H9 (cell line): ENCODE results near the gene FXYD3. TPM values are rescaled to one million over a fixed set of nuclear protein-coding genes. Genes with fewer than 3 reads are reported as not detected.

Experiments used
- DNase-seq: peaks from one replicate; pipeline ENCODE4 v3.0.0-alpha.2; 2017
- H2AFZ ChIP-seq: one replicate; pipeline ENCODE4 v1.6.1; 2013; ENCODE audit warnings: mild to moderate bottlenecking, low read length, control low read depth, moderate library complexity
- H2AK5ac ChIP-seq: 2 replicates; pipeline ENCODE4 v1.6.1; 2013; ENCODE audit warnings: low read length, control low read depth, mixed read lengths; ENCODE audit not compliant: insufficient read length
- H2BK120ac ChIP-seq: one replicate; pipeline ENCODE4 v1.6.1; 2013; ENCODE audit warnings: low read depth, mild to moderate bottlenecking, low read length, control low read depth, inconsistent platforms; ENCODE audit not compliant: poor library complexity, severe bottlenecking
- H2BK12ac ChIP-seq: 2 replicates; pipeline ENCODE4 v1.6.1; 2013; ENCODE audit warnings: low read length, control low read depth, mixed read lengths, low read depth; ENCODE audit not compliant: insufficient read length
- H2BK15ac ChIP-seq: 2 replicates; pipeline ENCODE4 v1.6.1; 2013; ENCODE audit warnings: low read depth, low read length, control low read depth
- H2BK20ac ChIP-seq: one replicate; pipeline ENCODE4 v1.6.1; 2013; ENCODE audit warnings: low read depth, mild to moderate bottlenecking, low read length, control low read depth, inconsistent platforms; ENCODE audit not compliant: poor library complexity, severe bottlenecking
- H2BK5ac ChIP-seq: 2 replicates; pipeline ENCODE4 v1.6.1; 2013; ENCODE audit warnings: low read length, control low read depth, mixed read lengths; ENCODE audit not compliant: insufficient read length
- H3K14ac ChIP-seq: 2 replicates; pipeline ENCODE4 v1.6.1; 2013; ENCODE audit warnings: low read length, control low read depth; ENCODE audit not compliant: insufficient read depth
- H3K18ac ChIP-seq: 2 replicates; pipeline ENCODE4 v1.6.1; 2013; ENCODE audit warnings: low read depth, mild to moderate bottlenecking, mixed read lengths, low read length, control low read depth; ENCODE audit not compliant: insufficient read length
- H3K23ac ChIP-seq: 2 replicates; pipeline ENCODE4 v1.6.1; 2013; ENCODE audit warnings: low read length, control low read depth, mixed read lengths, low read depth; ENCODE audit not compliant: insufficient read length
- H3K23me2 ChIP-seq: 2 replicates; pipeline ENCODE4 v1.6.1; 2013; ENCODE audit warnings: low read depth, mild to moderate bottlenecking, mixed read lengths, low read length, control low read depth; ENCODE audit not compliant: insufficient read length, poor library complexity, severe bottlenecking
- H3K27ac ChIP-seq: 2 replicates; pipeline ENCODE4 v1.5.1; 2013; ENCODE audit warnings: low read length, control low read depth, mixed read lengths, low read depth; ENCODE audit not compliant: insufficient read length
- H3K27me3 ChIP-seq: 2 replicates; pipeline ENCODE4 v1.6.1; 2013; ENCODE audit warnings: low read length, control low read depth, inconsistent platforms; ENCODE audit not compliant: insufficient read depth
- H3K4ac ChIP-seq: 2 replicates; pipeline ENCODE4 v1.6.1; 2013; ENCODE audit warnings: low read depth, mild to moderate bottlenecking, control low read depth, inconsistent platforms, low read length, moderate library complexity
- H3K4me1 ChIP-seq: 2 replicates; pipeline ENCODE4 v1.6.1; 2013; ENCODE audit warnings: low read length, control low read depth, inconsistent platforms; ENCODE audit not compliant: insufficient read depth
- H3K4me2 ChIP-seq: 2 replicates; pipeline ENCODE4 v1.6.1; 2013; ENCODE audit warnings: low read length, control low read depth, mixed read lengths; ENCODE audit not compliant: insufficient read length, insufficient read depth
- H3K56ac ChIP-seq: 2 replicates; pipeline ENCODE4 v1.6.1; 2013; ENCODE audit warnings: low read depth, mild to moderate bottlenecking, mixed read lengths, low read length, control low read depth; ENCODE audit not compliant: insufficient read length
- H3K79me1 ChIP-seq: 2 replicates; pipeline ENCODE4 v1.6.1; 2013; ENCODE audit warnings: low read depth, mild to moderate bottlenecking, moderate library complexity, low read length, control low read depth, inconsistent platforms; ENCODE audit not compliant: insufficient read depth, poor library complexity, severe bottlenecking
- H3K79me2 ChIP-seq: 2 replicates; pipeline ENCODE4 v1.6.1; 2013; ENCODE audit warnings: low read length, control low read depth, inconsistent platforms; ENCODE audit not compliant: insufficient read depth
- H3K9ac ChIP-seq: 2 replicates; pipeline ENCODE4 v1.6.1; 2013; ENCODE audit warnings: low read length, control low read depth, mixed read lengths; ENCODE audit not compliant: insufficient read length; ENCODE audit errors: extremely low read depth
- H3K9me3 ChIP-seq: one replicate; pipeline ENCODE4 v1.6.1; 2013; ENCODE audit warnings: low read depth, low read length, inconsistent platforms; ENCODE audit not compliant: control insufficient read depth
- H3T11ph ChIP-seq: one replicate; pipeline ENCODE4 v1.6.1; 2013; ENCODE audit warnings: mild to moderate bottlenecking, low read length, control low read depth, inconsistent platforms
- H4K20me1 ChIP-seq: one replicate; pipeline ENCODE4 v1.6.1; 2013; ENCODE audit not compliant: control insufficient read depth, insufficient read length, insufficient read depth
- H4K5ac ChIP-seq: 2 replicates; pipeline ENCODE4 v1.6.1; 2013; ENCODE audit warnings: low read depth, mild to moderate bottlenecking, mixed read lengths, low read length, control low read depth; ENCODE audit not compliant: insufficient read length
- H4K8ac ChIP-seq: replicated peaks from 2 replicates; pipeline ENCODE4 v1.6.1; 2013; ENCODE audit warnings: low read length, control low read depth, mixed read lengths, low read depth; ENCODE audit not compliant: insufficient read length
- H4K91ac ChIP-seq: 2 replicates; pipeline ENCODE4 v1.6.1; 2013; ENCODE audit warnings: low read depth, mild to moderate bottlenecking, moderate library complexity, mixed read lengths, low read length, control low read depth; ENCODE audit not compliant: insufficient read length
- H3K27ac Mint-ChIP-seq, 3 experiments: 2 replicates in 2 of 3; 3 replicates in 1 of 3; pipeline ENCODE4 v1.8.0; 2020 to 2021; ENCODE audit warnings: mixed read lengths in 3 of 3, mild to moderate bottlenecking in 1 of 3, moderate library complexity in 1 of 3
- H3K27me3 Mint-ChIP-seq: 2 replicates; pipeline ENCODE4 v1.8.0; 2021; ENCODE audit warnings: low read depth, mild to moderate bottlenecking, moderate library complexity, mixed read lengths
- H3K36me3 Mint-ChIP-seq, 3 experiments: 2 replicates in 2 of 3; 3 replicates in 1 of 3; pipeline ENCODE4 v1.8.0; 2020 to 2021; ENCODE audit warnings: low read depth in 3 of 3, mixed read lengths in 3 of 3; ENCODE audit not compliant: insufficient read depth in 1 of 3
- H3K4me1 Mint-ChIP-seq, 2 experiments: 2 replicates each; pipeline ENCODE4 v1.8.0; 2020; ENCODE audit warnings: mixed read lengths in 2 of 2
- H3K4me3 Mint-ChIP-seq, 2 experiments: 2 replicates in 1 of 2; 3 replicates in 1 of 2; pipeline ENCODE4 v1.8.0; 2020 to 2021; ENCODE audit warnings: mild to moderate bottlenecking in 2 of 2, mixed read lengths in 2 of 2, moderate library complexity in 1 of 2
- H3K9me3 Mint-ChIP-seq, 2 experiments: 2 replicates in 1 of 2; 3 replicates in 1 of 2; pipeline ENCODE4 v1.8.0; 2020; ENCODE audit warnings: mild to moderate bottlenecking in 2 of 2, mixed read lengths in 2 of 2, moderate library complexity in 1 of 2
- CTCF ChIP-seq: fragments of 200-600 bp; sonication (generic); conservative IDR thresholded peaks from 3 replicates; pipeline ENCODE4 v1.8.0; 2021; ENCODE audit warnings: antibody characterized with exemption, mild to moderate bottlenecking
- WGBS: extraction: QIAGEN DNeasy Blood & Tissue Kit; methylation state at CpG from one replicate; pipeline ENCODE4 v1.1.7; 2013; ENCODE audit warnings: missing lambda C conversion rate, low lambda C conversion rate, mixed read lengths; ENCODE audit not compliant: insufficient read length; ENCODE audit errors: extremely low coverage; 5-methylcytosine and 5-hydroxymethylcytosine counted together
- total RNA-seq: library from RNA; stranded (reverse); gene quantifications from 2 replicates; pipeline ENCODE4 v1.2.1, GENCODE V29; 2021

FXYD3 gene
- total RNA-seq, 1 experiment from 2014 or later = 1.5 TPM

GRCh38 chr19:35140962-35141836 lies 25.6 kb downstream of the FXYD3 start:
- Histone ChIP-seq H3K18ac (no peak overlapping the region), H4K5ac (no peak overlapping the region), H2BK15ac (no peak overlapping the region), H4K8ac (no peak overlapping the region), H3K9ac (no peak overlapping the region), H2BK20ac (no peak overlapping the region), H3K79me1 (no peaks in the 10 kb centered on the region), H3K27me3 (no peaks in the 10 kb centered on the region; the same call in 1 of the 2 replicates), H3K4ac (no peak overlapping the region), H4K91ac (no peak overlapping the region), H4K20me1 (no peaks in the 10 kb centered on the region), H2BK120ac (no peak overlapping the region), H3K23ac (no peak overlapping the region), H2AFZ (no peak overlapping the region), H3K14ac (no peak overlapping the region), H2BK5ac (no peak overlapping the region), H2AK5ac (no peak overlapping the region), H3K79me2 (no peaks in the 10 kb centered on the region), H2BK12ac (no peak overlapping the region), H3K4me1 (peaks cover 2% of the 10 kb centered on the region; the same call in 1 of the 2 replicates), H3K27ac (no peak overlapping the region), H3T11ph (no peak overlapping the region), H3K4me2 (peak overlapping the region; percentile 82), H3K23me2 (peaks cover 24% of the 10 kb centered on the region), H3K9me3 (no peaks in the 10 kb centered on the region), H3K56ac (no peak overlapping the region)
- TF ChIP-seq CTCF = peak; percentile 43; the same call in 2 of the 3 replicates
- Mint-ChIP-seq H3K4me1 (peaks cover 39 to 56% of the 10 kb centered on the region in 2 experiments), H3K27me3 (peaks cover 52% of the 10 kb centered on the region), H3K9me3 (no peaks in the 10 kb centered on the region), H3K4me3 (peak overlapping the region; percentile 66 to 87), H3K36me3 (peaks cover 0 to 6% (median 3%) of the 10 kb centered on the region in 3 experiments; a peak in 1 of 7 replicates), H3K27ac (no peak overlapping the region; a peak in 1 of 7 replicates)
- WGBS = no CpG with 5 or more reads among the region's 48 CpGs
- peak; percentile 98 for DNase-seq
